HG03460 (cell line): ENCODE results near the gene GP5.

ENCODE experiments used
- ATAC-seq: cut with Tn5 transposase; IDR thresholded peaks from one replicate; pipeline ENCODE4 v1.9.1; 2021; ENCODE audit not compliant: unreplicated experiment

Gene GP5, protein sequence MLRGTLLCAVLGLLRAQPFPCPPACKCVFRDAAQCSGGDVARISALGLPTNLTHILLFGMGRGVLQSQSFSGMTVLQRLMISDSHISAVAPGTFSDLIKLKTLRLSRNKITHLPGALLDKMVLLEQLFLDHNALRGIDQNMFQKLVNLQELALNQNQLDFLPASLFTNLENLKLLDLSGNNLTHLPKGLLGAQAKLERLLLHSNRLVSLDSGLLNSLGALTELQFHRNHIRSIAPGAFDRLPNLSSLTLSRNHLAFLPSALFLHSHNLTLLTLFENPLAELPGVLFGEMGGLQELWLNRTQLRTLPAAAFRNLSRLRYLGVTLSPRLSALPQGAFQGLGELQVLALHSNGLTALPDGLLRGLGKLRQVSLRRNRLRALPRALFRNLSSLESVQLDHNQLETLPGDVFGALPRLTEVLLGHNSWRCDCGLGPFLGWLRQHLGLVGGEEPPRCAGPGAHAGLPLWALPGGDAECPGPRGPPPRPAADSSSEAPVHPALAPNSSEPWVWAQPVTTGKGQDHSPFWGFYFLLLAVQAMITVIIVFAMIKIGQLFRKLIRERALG

DNA sequence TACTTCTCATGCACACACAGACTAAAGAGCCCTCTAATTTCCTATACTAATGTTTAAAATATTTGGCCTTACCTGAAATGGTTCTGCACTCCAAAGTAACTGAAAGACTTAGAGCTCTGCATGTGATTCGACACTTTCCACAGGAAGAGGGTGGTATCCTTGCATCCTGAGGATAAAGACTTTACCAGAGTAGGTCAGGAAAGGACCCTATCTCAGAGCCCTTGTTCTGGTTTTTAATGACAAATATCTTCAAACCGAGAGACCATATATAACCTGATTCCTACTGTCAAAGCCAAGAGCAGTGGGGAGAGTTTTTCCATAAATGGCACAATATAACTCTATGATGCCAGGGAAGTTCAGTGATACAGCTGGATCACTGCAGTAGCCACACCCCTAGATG, at the start of gene GP5:
Gene GP5, minus strand, starts transcription at position 101 of the 400 bp plus-strand sequence. CDS start 984 bp downstream, outside the sequence.
- no peak for ATAC-seq

GRCh38 chr3:194447657-194448056, 48.6 kb upstream of the GP5 start:
- no peak for ATAC-seq

DNA sequence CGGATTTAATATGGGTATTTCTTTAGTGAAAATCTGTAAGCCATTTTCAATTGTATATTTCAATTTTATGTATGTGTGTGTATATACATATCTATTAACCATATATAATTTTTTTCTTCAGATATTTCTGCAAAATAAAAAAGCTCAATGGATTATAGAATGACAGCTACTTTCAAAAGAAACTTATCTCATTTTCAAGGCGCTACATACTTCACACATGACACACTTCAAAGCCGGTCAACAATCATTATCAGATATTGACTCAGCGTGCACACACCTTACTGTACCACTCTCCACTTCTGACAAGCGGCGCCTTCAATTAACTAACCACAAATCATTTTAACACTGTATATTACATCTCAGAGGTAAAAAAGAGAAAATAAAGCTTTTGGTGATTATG, 48.1 kb upstream of the GP5 start:
- no peak for ATAC-seq

DNA sequence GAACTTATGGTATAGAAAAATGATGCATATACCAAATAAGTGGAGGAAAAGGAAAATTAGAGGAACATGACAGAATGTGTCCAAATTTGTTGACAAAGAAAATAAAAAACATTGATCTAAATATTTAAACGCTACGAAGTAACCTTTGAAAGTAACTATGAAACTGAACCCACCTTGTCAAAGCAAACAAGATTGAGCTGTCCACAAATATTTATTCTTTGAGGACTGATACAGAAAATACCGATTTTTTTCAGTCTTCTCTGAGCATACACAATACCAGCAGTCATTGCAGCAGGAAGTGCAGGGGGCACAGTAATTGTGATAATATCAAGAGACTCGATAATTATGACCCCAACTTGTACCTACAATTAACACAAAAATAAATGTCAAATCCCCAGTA, 47.7 kb upstream of the GP5 start:
- no peak for ATAC-seq

DNA sequence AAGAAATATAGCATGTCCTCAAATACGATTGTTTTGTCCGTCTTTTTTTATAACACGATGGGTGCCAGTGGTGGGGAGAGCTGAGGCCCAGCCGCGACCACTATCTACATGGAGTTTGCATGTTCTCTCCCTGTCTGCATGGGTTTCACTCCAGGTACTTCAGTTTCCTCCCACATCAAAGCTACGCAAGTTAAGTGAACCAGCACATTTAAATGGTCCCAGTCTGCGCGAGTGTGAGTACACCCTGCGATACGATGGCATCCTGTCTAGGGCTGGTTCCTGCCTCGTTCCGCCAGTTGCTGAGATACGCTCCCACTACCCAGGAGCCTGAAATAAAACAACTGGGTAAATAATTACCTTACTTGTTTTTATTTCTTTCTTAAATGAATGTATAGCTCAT, 47.1 kb upstream of the GP5 start:
- no peak for ATAC-seq

GRCh38 chr3:194443901-194444300, 44.8 kb upstream of the GP5 start:
- no peak for ATAC-seq

- ATAC-seq = no peak
These were observed 41.7 kb upstream of the GP5 start for GRCh38 chr3:194440756-194441155.

DNA sequence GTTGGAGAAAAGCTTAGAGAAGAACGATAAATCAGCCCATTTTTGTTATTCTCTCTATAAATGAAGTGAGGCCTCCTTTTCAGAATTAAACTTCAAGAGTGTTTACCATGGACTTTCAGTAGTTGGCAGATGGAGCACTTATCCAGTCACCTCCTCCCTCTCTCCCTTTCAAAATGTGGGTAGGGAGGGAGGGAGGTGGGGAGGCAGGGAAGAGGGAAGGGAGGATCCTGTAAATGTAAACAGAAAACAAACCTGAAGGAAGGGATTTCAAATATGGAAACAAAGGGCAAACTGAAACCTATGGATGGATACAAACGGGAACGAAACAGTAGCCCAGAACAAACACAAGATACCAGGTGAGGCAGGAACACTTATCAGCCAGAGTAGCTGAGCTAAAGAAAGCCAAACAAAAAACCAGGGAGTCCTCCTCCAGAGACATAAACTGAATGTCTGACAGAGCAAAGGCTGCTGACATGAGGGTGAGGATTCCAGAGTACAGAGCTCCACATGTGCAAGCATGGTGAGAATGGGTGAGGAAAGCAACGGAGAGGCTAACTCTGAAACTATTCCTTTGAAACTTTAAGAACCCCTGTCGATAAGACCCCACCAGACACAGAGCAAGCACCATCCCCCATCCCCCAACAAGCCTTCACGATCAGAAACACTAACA, 41.0 kb upstream of the GP5 start:
- ATAC-seq = no peak

DNA sequence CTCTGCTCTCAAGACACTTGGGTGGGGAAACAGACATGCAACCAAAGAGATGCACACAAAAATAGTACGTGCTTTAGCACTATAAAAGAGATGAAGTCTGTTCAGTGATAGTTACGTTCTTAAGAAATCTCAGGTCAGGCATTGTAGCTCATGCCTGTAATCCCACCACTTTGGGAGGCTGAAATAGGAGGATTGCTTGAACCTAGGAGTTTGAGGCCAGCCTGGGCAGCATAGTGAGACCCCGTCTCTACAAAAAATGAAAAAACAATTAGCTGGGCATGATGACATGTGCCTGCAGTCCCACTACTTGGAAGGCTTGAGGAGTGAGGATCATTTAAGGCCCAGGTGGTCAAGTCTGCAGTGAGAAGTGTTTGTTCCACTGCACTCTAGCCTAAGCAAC, 35.4 kb upstream of the GP5 start:
- ATAC-seq = no peak

DNA sequence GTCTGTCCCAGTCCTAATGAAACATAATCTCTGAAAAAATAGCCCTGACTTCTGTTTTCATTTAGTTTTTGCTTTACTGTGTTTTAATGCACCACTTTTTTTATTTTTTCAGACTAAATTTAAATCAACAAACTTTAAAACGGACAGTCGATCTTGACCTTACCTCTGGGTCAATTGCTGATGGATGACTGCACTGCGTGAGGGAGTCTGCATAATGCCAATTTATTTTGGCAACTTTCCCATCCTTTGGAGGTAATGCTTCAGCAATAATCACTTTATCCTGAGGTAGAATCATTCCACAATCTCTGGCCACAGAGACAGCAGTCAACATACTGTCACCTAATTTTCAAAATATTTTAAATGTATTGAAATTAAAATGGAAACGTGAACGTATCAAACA, 32.5 kb upstream of the GP5 start:
- no peak for ATAC-seq

DNA sequence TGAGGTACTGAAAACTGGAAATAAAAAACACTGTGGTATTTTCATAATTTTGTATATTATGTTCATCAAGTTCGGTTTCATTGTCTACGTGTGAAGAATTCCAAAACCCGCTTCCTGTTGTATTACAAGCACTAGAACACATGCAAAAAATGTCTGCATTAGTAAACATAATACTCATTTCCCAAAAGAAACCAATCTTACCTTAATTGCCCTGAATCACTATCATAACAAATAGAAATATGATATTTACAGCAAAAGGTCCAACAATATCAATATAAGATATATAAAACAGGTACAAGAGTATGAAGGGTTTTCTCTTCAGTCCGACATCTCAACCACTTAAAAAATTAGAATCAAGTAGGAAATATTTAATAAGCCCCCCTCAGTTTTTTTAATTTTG, 26.3 kb upstream of the GP5 start:
- no peak for ATAC-seq

DNA sequence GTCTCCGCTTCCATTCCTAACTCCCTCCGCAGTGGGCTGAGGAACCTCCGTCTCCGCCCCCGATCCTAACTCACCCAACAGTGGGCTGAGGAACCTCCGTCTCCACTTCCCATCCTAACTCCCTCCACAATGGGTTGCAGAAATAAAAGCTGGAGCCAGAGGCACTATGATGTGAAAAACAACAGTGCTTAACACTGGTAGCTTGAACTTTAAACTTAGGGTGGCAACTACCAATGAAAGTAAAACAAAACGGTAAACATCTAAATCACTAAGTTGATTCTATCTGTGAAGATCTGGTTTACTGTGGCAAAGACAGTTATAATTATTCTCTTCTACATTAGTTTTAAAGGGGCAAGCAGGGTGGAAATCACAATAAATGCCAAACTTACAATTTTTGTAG, 25.9 kb upstream of the GP5 start:
- no peak for ATAC-seq

- ATAC-seq = no peak
These were observed 25.3 kb upstream of the GP5 start for GRCh38 chr3:194424373-194424772.

GRCh38 chr3:194423317-194423716, 24.3 kb upstream of the GP5 start:
- no peak for ATAC-seq

- no peak for ATAC-seq
These were observed 23.1 kb upstream of the GP5 start for GRCh38 chr3:194422188-194422587.

GRCh38 chr3:194418671-194419070, 19.6 kb upstream of the GP5 start:
- ATAC-seq = no peak

DNA sequence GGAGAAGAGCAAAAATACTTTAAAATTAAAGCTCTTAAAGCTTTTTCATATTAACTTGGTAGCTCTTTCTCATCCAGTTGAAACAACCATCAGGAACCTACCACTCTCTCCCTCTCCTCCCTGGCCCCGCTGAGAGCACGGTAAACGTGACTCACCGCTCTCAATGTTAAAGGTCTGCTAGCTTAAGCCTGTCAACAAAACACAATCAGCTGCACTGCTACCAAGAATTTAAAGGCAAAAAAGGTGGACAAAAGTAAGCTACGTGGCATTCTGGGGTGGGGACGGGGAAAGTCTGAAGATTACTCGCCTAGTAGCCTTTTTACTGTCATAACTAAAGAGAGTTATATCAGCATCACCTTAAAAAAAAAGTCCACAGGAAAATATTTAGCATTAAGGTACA, 8.4 kb upstream of the GP5 start:
- no peak for ATAC-seq

- no peak for ATAC-seq
These were observed 6.7 kb upstream of the GP5 start for GRCh38 chr3:194405766-194406165.

DNA sequence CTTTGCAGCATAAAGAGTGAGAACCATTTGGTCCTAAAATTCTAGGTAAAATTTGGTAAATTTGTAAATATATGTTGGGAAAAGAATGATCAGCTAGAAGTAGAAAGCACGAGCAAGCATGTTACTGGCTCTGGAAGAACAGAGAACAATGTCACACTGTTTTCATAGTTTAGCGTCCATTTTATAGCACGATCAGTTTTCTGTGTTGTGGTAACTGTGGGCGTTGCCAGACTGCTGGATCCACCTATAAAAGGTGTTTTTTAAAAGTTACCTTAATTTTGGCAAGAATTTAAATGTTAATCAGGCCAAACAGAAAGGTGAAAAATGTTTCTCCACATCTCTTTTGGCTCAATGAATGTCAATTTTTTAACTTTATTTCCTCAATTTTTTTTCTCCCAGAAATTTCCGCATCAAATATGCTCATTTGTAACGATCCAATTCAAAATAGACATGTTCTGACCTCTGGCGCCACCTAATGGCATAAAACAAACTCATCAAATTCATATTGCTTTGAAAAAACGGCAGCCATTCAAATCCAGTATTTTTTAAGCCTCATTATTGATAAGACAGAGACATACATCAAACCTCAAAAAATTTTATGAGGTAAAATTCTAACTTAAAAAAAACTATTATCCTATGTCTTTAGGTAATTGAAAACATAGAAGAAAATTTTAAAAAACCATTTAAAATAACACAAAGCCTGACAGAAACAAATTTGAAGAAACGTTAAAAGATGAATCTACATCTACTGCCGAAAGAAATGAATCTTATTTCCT, 5.5 kb upstream of the GP5 start:
- ATAC-seq = no peak

GRCh38 chr3:194401868-194402329, 2.8 kb upstream of the GP5 start:
- no peak for ATAC-seq

GRCh38 chr3:194401346-194401745, 2.3 kb upstream of the GP5 start:
- ATAC-seq = no peak
